RWPE2 (cell line): ENCODE measurements around the gene SCLT1.

Source experiments
- ATAC-seq: fragments of 200-7000 bp; cut with Tn5 transposase; 3 replicates; pipeline ENCODE4 v1.9.1; 2021; ENCODE audit warnings: low read depth
- DNase-seq: peaks from one replicate; pipeline ENCODE4 v3.0.0-alpha.2; 2020; ENCODE audit warnings: low spot score
- H3K27ac ChIP-seq: fragments of 450-650 bp; 2 replicates; pipeline ENCODE4 v1.5.1; 2017; ENCODE audit warnings: mild to moderate bottlenecking; ENCODE audit not compliant: poor library complexity, severe bottlenecking
- H3K27me3 ChIP-seq: fragments of 250-450 bp; sonication (Bioruptor Pico); 2 replicates; pipeline ENCODE4 v1.5.1; 2021; ENCODE audit warnings: mild to moderate bottlenecking, moderate library complexity; ENCODE audit not compliant: insufficient read depth, poor library complexity, severe bottlenecking
- H3K36me3 ChIP-seq: fragments of 250-450 bp; sonication (Bioruptor Pico); 2 replicates; pipeline ENCODE4 v1.5.1; 2020; ENCODE audit warnings: low read depth, mild to moderate bottlenecking, moderate library complexity
- H3K4me1 ChIP-seq: fragments of 250-450 bp; sonication (Bioruptor Pico); 2 replicates; pipeline ENCODE4 v1.5.1; 2021; ENCODE audit warnings: mild to moderate bottlenecking, moderate library complexity; ENCODE audit not compliant: insufficient read depth, poor library complexity, severe bottlenecking
- H3K4me3 ChIP-seq: fragments of 250-450 bp; sonication (Bioruptor Pico); 2 replicates; pipeline ENCODE4 v1.5.1; 2021; ENCODE audit warnings: mild to moderate bottlenecking, moderate library complexity; ENCODE audit not compliant: severe bottlenecking
- H3K9me3 ChIP-seq: fragments of 250-450 bp; sonication (Bioruptor Pico); 2 replicates; pipeline ENCODE4 v1.5.1; 2021; ENCODE audit warnings: mild to moderate bottlenecking, moderate library complexity; ENCODE audit not compliant: severe bottlenecking
- TF ChIP-seq, protein P1 (sequence below): fragments of 450-650 bp; IDR thresholded peaks from one replicate; pipeline ENCODE4 v1.5.1; 2017; ENCODE audit warnings: mild to moderate bottlenecking, moderate library complexity; ENCODE audit not compliant: poor library complexity, severe bottlenecking

The SCLT1 gene

GRCh38 chr4:129111919-129112318, 18.6 kb upstream of the SCLT1 start:
- no peaks in the 10 kb centered on the region for H3K4me1 ChIP-seq
- peaks cover 6% of the 10 kb centered on the region; the same call in 1 of the 2 replicates for H3K36me3 ChIP-seq
- H3K9me3 ChIP-seq = no peaks in the 10 kb centered on the region
- H3K4me3 ChIP-seq = no peak overlapping the region
- H3K27me3 ChIP-seq = no peaks in the 10 kb centered on the region
- ATAC-seq = no peak
- H3K27ac ChIP-seq = no peak overlapping the region
- DNase-seq = no peak
- TF ChIP-seq, protein P1, sequence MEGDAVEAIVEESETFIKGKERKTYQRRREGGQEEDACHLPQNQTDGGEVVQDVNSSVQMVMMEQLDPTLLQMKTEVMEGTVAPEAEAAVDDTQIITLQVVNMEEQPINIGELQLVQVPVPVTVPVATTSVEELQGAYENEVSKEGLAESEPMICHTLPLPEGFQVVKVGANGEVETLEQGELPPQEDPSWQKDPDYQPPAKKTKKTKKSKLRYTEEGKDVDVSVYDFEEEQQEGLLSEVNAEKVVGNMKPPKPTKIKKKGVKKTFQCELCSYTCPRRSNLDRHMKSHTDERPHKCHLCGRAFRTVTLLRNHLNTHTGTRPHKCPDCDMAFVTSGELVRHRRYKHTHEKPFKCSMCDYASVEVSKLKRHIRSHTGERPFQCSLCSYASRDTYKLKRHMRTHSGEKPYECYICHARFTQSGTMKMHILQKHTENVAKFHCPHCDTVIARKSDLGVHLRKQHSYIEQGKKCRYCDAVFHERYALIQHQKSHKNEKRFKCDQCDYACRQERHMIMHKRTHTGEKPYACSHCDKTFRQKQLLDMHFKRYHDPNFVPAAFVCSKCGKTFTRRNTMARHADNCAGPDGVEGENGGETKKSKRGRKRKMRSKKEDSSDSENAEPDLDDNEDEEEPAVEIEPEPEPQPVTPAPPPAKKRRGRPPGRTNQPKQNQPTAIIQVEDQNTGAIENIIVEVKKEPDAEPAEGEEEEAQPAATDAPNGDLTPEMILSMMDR = no peak

DNA sequence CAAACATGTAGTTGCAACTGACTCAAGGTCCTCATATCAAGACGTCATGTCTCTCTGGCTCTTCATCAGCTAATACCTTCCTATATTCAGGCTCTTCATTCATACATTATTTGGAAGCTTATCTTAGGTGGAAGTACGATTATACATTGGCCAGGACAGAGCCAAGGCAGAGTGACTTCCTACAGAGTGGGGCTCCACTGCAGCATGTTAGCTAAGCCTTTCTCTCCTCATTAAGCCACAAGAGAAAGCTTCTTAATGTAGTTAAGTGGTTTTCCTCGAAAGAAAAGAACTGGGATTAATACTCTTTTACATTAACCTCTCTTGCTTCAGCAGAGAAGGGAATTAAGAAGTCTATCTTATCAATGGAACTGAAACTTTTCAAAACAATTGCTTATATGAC, 17.6 kb upstream of the SCLT1 start:
- no peaks in the 10 kb centered on the region for H3K27me3 ChIP-seq
- H3K4me1 ChIP-seq = no peaks in the 10 kb centered on the region
- H3K27ac ChIP-seq = no peak overlapping the region
- no peak overlapping the region for H3K4me3 ChIP-seq
- H3K36me3 ChIP-seq = peaks cover 6% of the 10 kb centered on the region; the same call in 1 of the 2 replicates
- TF ChIP-seq, protein P1 = no peak
- no peak for DNase-seq
- no peak for ATAC-seq
- no peaks in the 10 kb centered on the region for H3K9me3 ChIP-seq

- Histone ChIP-seq H3K4me3 (no peak overlapping the region), H3K4me1 (no peaks in the 10 kb centered on the region), H3K27ac (no peak overlapping the region), H3K27me3 (no peaks in the 10 kb centered on the region), H3K9me3 (no peaks in the 10 kb centered on the region), H3K36me3 (peaks cover 6% of the 10 kb centered on the region; the same call in 1 of the 2 replicates)
- DNase-seq (no peak), ATAC-seq (no peak)
- TF ChIP-seq, protein P1 = no peak
Measured at GRCh38 chr4:129109965-129110824, 16.9 kb upstream of the SCLT1 start.

DNA sequence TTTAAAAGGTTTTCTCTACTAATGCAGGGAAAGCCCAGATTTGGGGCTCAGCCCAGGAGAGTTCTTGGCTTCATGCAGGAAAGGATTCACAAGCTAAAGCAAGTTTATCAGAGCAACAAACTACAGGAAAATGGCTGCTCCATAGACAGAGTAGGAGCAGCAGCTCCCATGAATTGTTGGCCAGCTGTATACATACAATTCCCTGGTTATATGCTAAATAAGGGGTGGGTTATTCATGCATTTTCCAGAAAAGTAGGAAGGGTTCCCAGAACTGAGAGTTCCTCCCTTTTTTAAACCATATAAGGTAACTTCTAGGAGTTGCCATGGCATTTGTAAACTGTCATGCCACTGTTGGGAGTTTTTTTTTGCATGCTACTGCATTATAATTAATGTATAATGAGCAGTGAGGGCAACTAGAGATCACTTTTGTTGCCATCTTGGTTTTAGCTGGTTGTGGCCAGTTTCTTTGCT, 5.2 kb upstream of the SCLT1 start:
- Histone ChIP-seq H3K4me1 (peaks cover 10% of the 10 kb centered on the region), H3K27ac (no peak overlapping the region), H3K4me3 (no peak overlapping the region), H3K36me3 (no peaks in the 10 kb centered on the region), H3K27me3 (no peaks in the 10 kb centered on the region), H3K9me3 (no peaks in the 10 kb centered on the region)
- ATAC-seq (no peak), DNase-seq (no peak)
- TF ChIP-seq, protein P1 = no peak
